Head of caudate nucleus (tissue), 42 donors: ENCODE data around the gene RHBDF1.

ENCODE experiments used
- DNase-seq, 42 donors: peaks; one replicate each; pipeline versions ENCODE4 v3.0.0 to v3.0.0-alpha.2; 2020 to 2021; ENCODE audit warnings: mixed read lengths in 7 of 42
- intact Hi-C: fragments of 100-400 bp; cut with DNase I; formaldehyde crosslinking; loops from one replicate; pipeline ENCODE4 v1.15.0; 2022

RHBDF1 gene

GRCh38 chr16:77807-78443 is 5.5 kb upstream of the RHBDF1 start, which contains the start of gene MPG:
Gene MPG, plus strand, starts transcription at chr16:78225. Its CDS starts 85 bp downstream, at chr16:78310.
- intact Hi-C loops, result no loop called here
- peak; percentile 61 to 95 (median 90) for DNase-seq

DNA sequence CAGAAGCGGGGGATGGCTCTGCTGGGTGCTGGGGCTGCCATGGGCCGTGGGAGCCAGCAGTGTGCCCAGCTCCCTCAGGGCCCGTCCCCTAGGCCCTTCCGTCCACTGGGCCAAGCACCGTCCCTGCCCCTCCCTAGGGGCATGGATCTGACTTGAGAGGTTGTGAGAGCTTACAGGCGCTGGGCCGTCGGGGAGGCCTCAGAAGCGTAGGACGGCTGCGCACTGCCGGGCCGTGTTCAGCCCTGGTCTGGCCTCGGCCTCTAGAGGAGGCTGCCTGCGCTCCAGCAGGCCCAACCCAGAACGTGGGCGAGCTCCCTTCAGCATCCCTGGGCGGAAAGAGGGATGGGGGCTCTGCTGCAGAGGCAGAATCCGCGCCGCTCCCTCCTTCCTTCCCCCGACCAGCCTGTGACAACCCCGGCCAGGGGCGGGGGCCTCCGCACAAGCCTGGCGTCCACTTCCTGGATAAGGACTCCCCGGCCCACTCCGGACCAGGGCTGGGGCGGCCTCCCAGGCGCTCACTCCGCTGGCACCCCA is 4.9 kb upstream of the RHBDF1 start:
- DNase-seq, result peak in 17 of 42 donors; percentile 28 to 65 (median 44)
- intact Hi-C loops, result no loop called here

DNA sequence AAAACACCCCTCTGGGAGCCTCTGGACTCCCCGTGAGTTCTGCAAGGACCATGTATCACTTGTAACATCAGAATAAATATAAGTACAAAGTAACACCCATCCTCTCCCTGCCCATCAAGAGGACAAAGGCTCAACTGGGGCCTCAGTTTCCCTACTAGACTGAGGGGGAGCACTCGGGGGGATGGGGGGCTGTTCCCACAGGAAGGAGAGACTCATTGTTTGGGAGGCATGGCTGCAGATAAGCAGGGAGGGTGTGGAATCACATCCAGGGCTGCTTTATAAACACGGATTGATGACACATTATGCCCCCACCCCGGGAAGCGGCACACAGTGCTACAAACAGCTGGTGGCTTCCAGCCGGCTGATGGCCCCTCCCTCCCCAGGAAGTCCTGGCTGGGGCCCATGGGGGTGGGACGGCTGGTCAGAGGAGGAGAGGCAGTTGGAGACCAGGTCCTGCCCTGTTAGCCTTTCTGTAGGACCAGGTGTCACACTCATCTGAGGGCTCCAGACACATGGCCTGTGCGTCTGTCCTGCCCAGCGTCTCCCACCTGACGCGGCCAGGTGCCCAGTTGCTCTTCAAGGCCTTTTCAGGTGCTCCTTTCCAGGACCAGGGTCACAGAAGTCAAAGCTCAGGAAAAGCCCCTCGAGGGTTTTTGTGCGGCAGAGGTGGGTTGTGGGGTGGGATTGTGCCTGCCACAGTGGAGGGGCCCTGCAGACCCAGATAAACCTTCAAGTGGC is 4.3 kb upstream of the RHBDF1 start:
- intact Hi-C loops, result no loop called here
- peak in 16 of 42 donors; percentile 38 to 73 (median 56) for DNase-seq

GRCh38 chr16:75580-76501 is 3.4 kb upstream of the RHBDF1 start:
- DNase-seq, result peak in 7 of 42 donors; percentile 24 to 56 (median 41)
- intact Hi-C loops, result no loop called here

DNA sequence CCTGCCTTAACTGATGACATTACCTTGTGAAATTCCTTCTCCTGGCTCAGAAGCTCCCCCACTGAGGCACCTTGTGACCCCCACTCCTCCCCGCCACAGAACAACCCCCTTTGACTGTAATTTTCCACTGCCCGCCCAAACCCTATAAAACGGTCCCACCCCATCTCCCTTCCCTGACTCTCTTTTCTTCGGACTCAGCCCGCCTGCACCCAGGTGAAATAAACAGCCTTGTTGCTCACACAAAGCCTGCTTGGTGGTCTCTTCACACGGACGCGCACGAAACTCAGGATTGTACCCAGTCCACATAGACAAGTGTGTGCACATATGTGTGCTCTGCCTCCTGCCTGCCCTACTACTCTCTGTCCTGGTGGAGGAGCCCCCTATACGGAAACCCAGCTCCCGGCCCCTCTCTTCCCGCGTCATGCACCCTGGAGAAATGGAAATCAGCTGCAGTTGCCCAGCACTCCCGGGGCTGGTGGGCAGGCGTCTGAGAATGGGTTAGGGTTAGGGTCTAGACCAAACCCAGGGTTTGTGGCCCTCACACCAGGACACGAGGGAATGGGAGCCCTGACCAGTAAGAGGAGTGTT is 2.4 kb upstream of the RHBDF1 start:
- intact Hi-C loops, result no loop called here

DNA sequence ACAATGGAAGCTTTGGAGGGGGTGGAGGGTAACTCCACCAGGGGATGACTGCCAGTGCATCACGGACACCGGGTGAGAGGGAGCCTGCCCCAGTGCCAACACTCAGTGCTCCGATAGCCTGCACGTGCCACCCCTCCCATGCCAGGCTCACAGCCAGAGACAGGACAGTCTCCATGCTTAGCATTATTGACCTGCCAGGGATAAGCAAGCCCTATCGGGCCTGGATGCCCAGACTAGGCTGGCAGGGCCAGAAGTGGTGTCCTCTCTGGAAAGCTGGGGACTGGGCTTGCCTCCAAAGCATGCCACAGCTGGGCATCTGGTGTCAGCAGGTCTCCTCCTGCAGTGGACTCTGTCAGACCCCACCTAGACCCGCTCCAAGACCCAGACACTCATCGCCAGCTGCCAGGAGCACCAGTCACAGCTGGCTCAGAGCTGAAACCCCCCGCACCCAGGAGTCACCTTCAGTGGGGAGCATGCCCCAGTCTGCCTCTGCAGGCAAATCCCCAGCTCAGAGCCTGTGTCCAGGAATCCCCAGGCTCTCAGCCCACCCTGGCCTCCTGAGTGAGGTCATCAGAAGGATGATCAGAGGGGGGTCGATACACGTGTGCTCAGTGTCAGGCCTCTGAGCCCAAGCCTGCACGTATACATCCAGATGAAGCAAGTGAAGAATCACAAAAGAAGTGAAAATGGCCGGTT is 1.8 kb upstream of the RHBDF1 start:
- intact Hi-C loops, result no loop called here
- peak in 4 of 42 donors; percentile 38 to 50 (median 44) for DNase-seq

More for the DNA sequence above, 2.4 kb upstream of the RHBDF1 start:
- DNase-seq, result no peak

DNA sequence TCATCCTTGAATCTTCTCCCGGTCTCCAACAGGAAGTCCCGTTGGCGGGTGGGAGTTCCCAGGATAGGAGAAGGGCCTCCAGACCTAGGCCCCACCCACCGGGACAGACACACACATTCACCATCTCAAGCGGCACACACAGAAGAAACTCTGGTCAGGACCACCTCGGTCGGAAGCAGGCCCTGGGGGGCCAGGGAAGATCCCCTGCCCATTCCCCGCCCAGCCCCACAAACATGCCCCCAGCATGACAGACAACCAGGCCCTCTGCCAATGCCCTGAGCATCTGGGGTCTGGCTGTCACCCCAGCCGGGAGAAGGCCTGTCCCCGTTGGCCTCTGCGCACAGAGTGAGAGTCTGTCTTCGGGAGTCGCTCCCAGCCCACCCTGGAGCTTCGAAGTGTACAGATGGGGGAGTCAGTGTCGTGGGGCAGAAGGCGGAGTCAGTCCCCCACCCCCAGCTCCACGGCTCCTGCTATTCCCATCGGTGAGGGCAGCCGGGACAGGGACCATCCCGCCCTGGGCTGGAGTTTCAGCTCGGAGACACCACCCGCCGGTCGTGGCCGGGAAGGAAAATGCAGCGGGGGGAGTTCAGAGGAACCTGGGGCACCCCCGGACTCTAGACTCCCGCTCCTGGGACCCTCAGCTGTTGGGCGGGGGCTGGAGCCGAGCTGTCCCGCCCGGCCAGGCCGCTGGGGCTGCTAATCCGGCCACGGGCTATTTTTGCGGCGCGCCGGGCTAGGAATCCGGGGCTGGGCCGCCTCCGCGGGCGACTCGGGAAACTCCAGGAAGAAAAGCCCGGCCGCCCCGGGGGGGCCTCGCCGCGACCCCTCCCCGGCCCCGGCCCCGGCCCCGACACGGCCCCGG is 660 bp downstream of the RHBDF1 start:
- DNase-seq, result peak in 20 of 42 donors; percentile 40 to 73 (median 52)
- intact Hi-C loops, result no loop called here

GRCh38 chr16:71210-71539 is 1.3 kb downstream of the RHBDF1 start:
- DNase-seq, result no peak
- intact Hi-C loops, result no loop called here

GRCh38 chr16:69181-69580 is 3.2 kb downstream of the RHBDF1 start:
- DNase-seq, result no peak
- intact Hi-C loops, result no loop called here

- intact Hi-C loops, result loop anchor here (2.0 kb wide), 1 partner anchor 29 kb away; no protein-coding TSS in a partner anchor
- peak in 22 of 42 donors; percentile 29 to 73 (median 56) for DNase-seq
Measured at GRCh38 chr16:67884-68789, 4.3 kb downstream of the RHBDF1 start.

DNA sequence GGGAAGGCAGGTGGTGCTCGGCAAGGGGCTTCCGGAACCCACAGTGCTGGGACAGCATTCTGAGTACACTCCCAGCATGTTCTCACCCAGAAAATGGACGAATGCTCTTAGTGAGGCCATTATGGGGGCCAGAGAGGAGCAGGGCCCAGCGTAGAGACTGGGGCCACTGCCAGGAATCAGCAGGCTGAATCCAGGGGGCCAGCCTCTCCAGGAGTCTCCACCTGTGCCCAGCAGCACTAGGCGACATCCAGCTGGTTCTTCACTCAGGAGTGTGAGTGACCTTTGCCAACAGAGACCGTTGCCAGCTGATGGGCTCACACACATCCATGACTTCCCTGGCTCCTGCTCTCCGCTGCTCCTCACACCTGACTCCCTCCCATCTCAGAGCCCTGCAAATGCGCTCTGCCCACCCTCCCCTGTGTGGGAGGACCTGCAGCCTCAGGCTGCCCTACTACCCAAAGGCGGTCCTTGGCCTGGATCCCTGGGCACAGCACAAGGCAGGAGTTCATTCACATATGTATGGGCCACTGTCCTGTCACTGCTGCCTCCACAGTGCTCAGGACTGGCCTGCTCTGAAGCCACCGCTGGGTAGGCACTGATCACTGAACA is 5.1 kb downstream of the RHBDF1 start:
- intact Hi-C loops, result loop anchor here (2.0 kb wide), 1 partner anchor 30 kb away; no protein-coding TSS in a partner anchor
- peak in 7 of 42 donors; percentile 40 to 64 (median 58) for DNase-seq

- no peak for DNase-seq
- intact Hi-C loops, result loop anchor here (2.0 kb wide), 1 partner anchor 30 kb away; no protein-coding TSS in a partner anchor
Measured at GRCh38 chr16:66309-67182, 5.9 kb downstream of the RHBDF1 start.

DNA sequence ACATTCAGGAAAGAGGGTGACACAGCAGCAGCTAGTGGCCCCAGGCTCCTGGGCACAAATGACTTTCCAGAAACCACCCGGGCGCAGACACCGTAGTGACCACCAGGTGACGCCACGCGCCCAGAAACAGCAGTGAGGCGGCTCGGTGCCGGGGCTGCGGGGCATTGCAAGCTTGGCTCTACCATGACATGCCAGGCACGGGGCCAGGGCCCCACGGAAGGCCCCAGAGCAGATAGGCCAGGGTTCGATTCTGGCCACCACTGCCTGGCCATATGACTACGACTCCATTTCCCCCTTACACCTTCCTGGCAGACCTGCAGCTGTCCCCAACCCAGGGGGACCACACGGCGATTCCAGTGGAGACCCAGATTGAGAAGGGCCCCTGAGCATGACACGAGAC is 6.7 kb downstream of the RHBDF1 start:
- intact Hi-C loops, result loop anchor here (2.0 kb wide), 1 partner anchor 31 kb away; no protein-coding TSS in a partner anchor
- peak; percentile 79 to 96 (median 89) for DNase-seq

DNA sequence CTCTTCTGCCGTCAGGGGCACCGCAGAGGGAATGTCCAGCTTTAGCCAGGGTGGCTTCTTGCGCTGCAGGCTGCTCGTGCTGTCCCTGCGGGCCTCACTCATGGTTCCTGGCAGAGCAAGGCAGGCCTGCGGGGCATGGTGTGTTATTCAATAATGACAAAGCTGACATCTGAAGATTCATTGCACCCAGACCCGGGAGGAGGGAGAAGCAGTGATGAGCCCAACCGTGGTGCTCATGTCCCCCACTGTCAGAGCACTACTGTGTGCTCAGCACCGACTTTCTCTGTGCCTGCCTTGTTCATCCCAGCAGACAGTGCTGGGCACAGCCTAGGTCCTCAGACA is 7.5 kb downstream of the RHBDF1 start:
- no peak for DNase-seq

More for the DNA sequence above, 7.5 kb downstream of the RHBDF1 start:
- intact Hi-C loops, result no loop called here
